Measurements from ENCODE around the gene SLC16A2. TPM values are rescaled to one million over a fixed set of nuclear protein-coding genes. Genes with fewer than 3 reads are reported as not detected.
A peak's percentile ranks its signal among the peaks of the same experiment; 100 is the strongest.

SLC16A2 gene
- total and polyA plus RNA-seq, 4 experiments from 2014 or later, result 0.07 to 0.35 (median 0.19) TPM; not detected in 1

- Histone ChIP-seq H3K27ac (ENCODE audit: low read depth, low read length) (peak overlapping the region; percentile 40), H3K27me3 (ENCODE audit: insufficient read depth, low read length) (no peaks in the 10 kb centered on the region), H3K9me3 (ENCODE audit: control insufficient read depth in 1 of 2, low read length in 2 of 2) (no peaks in the 10 kb centered on the region), H3K36me3 (ENCODE audit: insufficient read depth, low read length) (no peaks in the 10 kb centered on the region), H3K4me1 (ENCODE audit: insufficient read depth, low read length) (peaks cover 17% of the 10 kb centered on the region), H3K4me3 (ENCODE audit: low read length in 2 of 2) (peak overlapping the region; percentile 6 to 49)
- Mint-ChIP-seq H3K9me3 (no peaks in the 10 kb centered on the region), H3K36me3 (no peaks in the 10 kb centered on the region), H3K4me1 (peaks cover 5 to 27% (median 9%) of the 10 kb centered on the region in 4 donors), H3K27ac (peak overlapping the region; percentile 78 to 94 (median 85)), H3K27me3 (no peaks in the 10 kb centered on the region), H3K4me3 (peak overlapping the region; percentile 83 to 88 (median 86))
- POLR2A ChIA-PET (ENCODE audit: partially characterized antibody), result interaction anchor here (1.1 to 1.4 kb wide), 2 partner anchors 12 to 79 kb away, joined by 3 to 4 read pairs; partner anchors contain the start of gene RLIM
- CTCF ChIA-PET (ENCODE audit: partially characterized antibody), result interaction anchor here (1.6 kb wide), 1 partner anchor 191 kb away, joined by 5 read pairs; no protein-coding TSS in a partner anchor
- intact Hi-C loops (cut with micrococcal nuclease), result loop anchor here (2.0 kb wide), 1 partner anchor 15 kb away; no protein-coding TSS in a partner anchor
- DNase-seq, result peak in 3 of 5 donors; percentile 19 to 54 (median 30)
These were observed 114.3 kb downstream of the SLC16A2 start for GRCh38 chrX:74535408-74536151.

- peaks cover 5 to 27% (median 9%) of the 10 kb centered on the region in 4 donors for H3K4me1 Mint-ChIP-seq
- no peaks in the 10 kb centered on the region for H3K9me3 Mint-ChIP-seq
- H3K4me1 ChIP-seq (ENCODE audit: insufficient read depth, low read length), result peaks cover 17% of the 10 kb centered on the region
- H3K27ac Mint-ChIP-seq, result peak overlapping the region in 6 of 7 donors; percentile 78 to 94 (median 86)
- ChIA-PET CTCF (ENCODE audit: partially characterized antibody) (no interaction called here), POLR2A (ENCODE audit: partially characterized antibody) (interaction anchor here (1.1 to 1.4 kb wide), 2 partner anchors 11 to 78 kb away, joined by 3 to 4 read pairs; partner anchors contain the start of gene RLIM)
- peak overlapping the region; percentile 40 for H3K27ac ChIP-seq (ENCODE audit: low read depth, low read length)
- DNase-seq, result peak in 3 of 5 donors; percentile 9 to 40 (median 10)
- no peaks in the 10 kb centered on the region for H3K9me3 ChIP-seq (ENCODE audit: control insufficient read depth in 1 of 2, low read length in 2 of 2)
- peak overlapping the region; percentile 6 to 49 for H3K4me3 ChIP-seq (ENCODE audit: low read length in 2 of 2)
- H3K27me3 ChIP-seq (ENCODE audit: insufficient read depth, low read length), result no peaks in the 10 kb centered on the region
- intact Hi-C loops (cut with micrococcal nuclease), result no loop called here
- peak overlapping the region; percentile 83 to 88 (median 86) for H3K4me3 Mint-ChIP-seq
- H3K27me3 Mint-ChIP-seq, result no peaks in the 10 kb centered on the region
- H3K36me3 Mint-ChIP-seq, result no peaks in the 10 kb centered on the region
- H3K36me3 ChIP-seq (ENCODE audit: insufficient read depth, low read length), result no peaks in the 10 kb centered on the region
These were observed 115.0 kb downstream of the SLC16A2 start for GRCh38 chrX:74536152-74536831.

DNA sequence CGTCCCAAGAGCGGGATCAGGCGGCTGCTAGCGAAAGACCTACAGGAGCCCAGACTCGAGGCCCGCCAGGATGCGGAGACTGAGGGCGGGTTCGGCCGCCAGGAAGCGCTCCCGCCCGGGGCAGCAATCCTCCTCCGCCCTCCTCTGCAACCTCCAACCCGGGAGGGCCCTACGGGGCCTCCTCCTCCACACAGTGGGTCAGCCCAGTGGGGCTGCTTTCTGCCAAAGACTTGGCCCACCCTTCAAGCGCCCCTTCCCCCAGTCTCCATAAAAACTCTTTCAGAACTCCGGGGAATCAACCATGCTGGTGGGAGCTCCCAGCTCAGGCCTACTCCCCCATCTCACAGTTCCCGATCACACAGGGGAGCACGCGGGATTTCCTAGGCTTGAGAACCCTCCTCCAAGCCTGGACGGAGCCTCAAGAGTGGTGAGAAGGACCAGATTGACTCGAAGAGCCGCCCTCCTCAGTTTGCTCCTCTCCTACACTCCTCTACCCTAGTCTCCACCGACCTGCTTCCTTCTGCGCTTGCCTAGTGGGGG is 115.6 kb downstream of the SLC16A2 start:
- no peaks in the 10 kb centered on the region for H3K27me3 Mint-ChIP-seq
- no peaks in the 10 kb centered on the region for H3K9me3 Mint-ChIP-seq
- peak overlapping the region; percentile 83 to 88 (median 86) for H3K4me3 Mint-ChIP-seq
- ChIA-PET CTCF (ENCODE audit: partially characterized antibody) (no interaction called here), POLR2A (ENCODE audit: partially characterized antibody) (interaction anchor here (1.1 kb wide), 1 partner anchor 11 kb away, joined by 3 read pairs; no protein-coding TSS in a partner anchor)
- H3K27me3 ChIP-seq (ENCODE audit: insufficient read depth, low read length), result no peaks in the 10 kb centered on the region
- peak overlapping the region in 4 of 7 donors; percentile 60 to 82 (median 76) for H3K27ac Mint-ChIP-seq
- H3K9me3 ChIP-seq (ENCODE audit: control insufficient read depth in 1 of 2, low read length in 2 of 2), result no peaks in the 10 kb centered on the region
- H3K4me3 ChIP-seq (ENCODE audit: low read length in 2 of 2), result peak overlapping the region in 1 of 2 donors; percentile 49
- no peaks in the 10 kb centered on the region for H3K36me3 Mint-ChIP-seq
- peaks cover 5 to 27% (median 9%) of the 10 kb centered on the region in 4 donors for H3K4me1 Mint-ChIP-seq
- peaks cover 17% of the 10 kb centered on the region for H3K4me1 ChIP-seq (ENCODE audit: insufficient read depth, low read length)
- intact Hi-C loops (cut with micrococcal nuclease), result no loop called here
- no peak overlapping the region for H3K27ac ChIP-seq (ENCODE audit: low read depth, low read length)
- no peaks in the 10 kb centered on the region for H3K36me3 ChIP-seq (ENCODE audit: insufficient read depth, low read length)
- no peak for DNase-seq

- intact Hi-C loops (cut with micrococcal nuclease), result no loop called here
- CTCF ChIA-PET (ENCODE audit: partially characterized antibody), result no interaction called here
These were observed 119.4 kb downstream of the SLC16A2 start for GRCh38 chrX:74540635-74541249.

DNA sequence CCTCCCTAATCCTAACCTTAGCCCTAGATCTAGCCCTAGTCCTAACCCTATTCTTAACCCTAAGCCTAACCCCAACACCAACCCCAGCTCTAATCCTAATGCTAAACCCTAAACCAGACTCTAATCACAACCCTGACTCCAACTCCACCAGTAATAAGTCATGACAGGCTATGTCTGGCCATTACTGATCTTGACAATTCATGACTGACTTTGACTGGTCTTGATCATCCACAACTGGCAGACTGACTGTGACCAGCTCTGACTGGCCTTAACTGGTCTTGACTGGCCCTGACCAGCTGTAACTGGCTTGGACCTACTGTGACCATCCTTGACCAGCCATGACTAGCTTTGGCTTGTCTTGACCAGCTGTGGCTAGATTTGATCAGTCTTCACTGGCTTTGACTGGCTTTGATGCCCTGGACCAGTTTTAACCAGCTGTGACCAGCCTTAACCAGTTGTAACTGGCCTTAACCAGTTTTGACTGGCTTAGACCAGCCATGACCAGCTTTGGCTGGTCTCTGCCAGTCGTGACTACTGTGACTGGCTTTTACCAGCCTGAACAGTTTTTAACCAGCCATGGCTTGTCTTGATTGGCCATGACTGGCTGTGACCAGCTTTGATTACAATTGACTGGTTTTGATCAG is 124.7 kb downstream of the SLC16A2 start:
- Mint-ChIP-seq H3K36me3 (no peaks in the 10 kb centered on the region), H3K4me1 (peaks cover 1 to 4% (median 3%) of the 10 kb centered on the region in 4 donors), H3K9me3 (no peaks in the 10 kb centered on the region), H3K27me3 (peaks cover 0 to 2% of the 10 kb centered on the region in 2 donors), H3K27ac (no peak overlapping the region), H3K4me3 (no peak overlapping the region)
- ChIA-PET CTCF (ENCODE audit: partially characterized antibody) (interaction anchor here (2.5 kb wide), 1 partner anchor 125 kb away, joined by 5 read pairs; the partner anchor contains the start of gene SLC16A2), POLR2A (ENCODE audit: partially characterized antibody) (no interaction called here)
- Histone ChIP-seq H3K9me3 (ENCODE audit: control insufficient read depth in 1 of 2, low read length in 2 of 2) (no peaks in the 10 kb centered on the region), H3K4me1 (ENCODE audit: insufficient read depth, low read length) (no peaks in the 10 kb centered on the region), H3K27ac (ENCODE audit: low read depth, low read length) (no peak overlapping the region), H3K36me3 (ENCODE audit: insufficient read depth, low read length) (no peaks in the 10 kb centered on the region), H3K27me3 (ENCODE audit: insufficient read depth, low read length) (no peaks in the 10 kb centered on the region), H3K4me3 (ENCODE audit: low read length in 2 of 2) (no peak overlapping the region)
- intact Hi-C loops (cut with micrococcal nuclease), result no loop called here
- no peak for DNase-seq

More at GRCh38 chrX:74540635-74541249, 119.4 kb downstream of the SLC16A2 start:
- Mint-ChIP-seq H3K4me1 (peaks cover 2 to 9% (median 4%) of the 10 kb centered on the region in 4 donors), H3K27ac (no peak overlapping the region), H3K4me3 (no peak overlapping the region), H3K36me3 (no peaks in the 10 kb centered on the region), H3K27me3 (no peaks in the 10 kb centered on the region), H3K9me3 (no peaks in the 10 kb centered on the region)
- H3K9me3 ChIP-seq (ENCODE audit: control insufficient read depth in 1 of 2, low read length in 2 of 2), result no peaks in the 10 kb centered on the region
- no peak overlapping the region for H3K4me3 ChIP-seq (ENCODE audit: low read length in 2 of 2)
- H3K27ac ChIP-seq (ENCODE audit: low read depth, low read length), result no peak overlapping the region
- POLR2A ChIA-PET (ENCODE audit: partially characterized antibody), result no interaction called here
- DNase-seq, result no peak
- H3K27me3 ChIP-seq (ENCODE audit: insufficient read depth, low read length), result no peaks in the 10 kb centered on the region
- H3K36me3 ChIP-seq (ENCODE audit: insufficient read depth, low read length), result no peaks in the 10 kb centered on the region
- peaks cover 6% of the 10 kb centered on the region for H3K4me1 ChIP-seq (ENCODE audit: insufficient read depth, low read length)

GRCh38 chrX:74546984-74547383 is 125.7 kb downstream of the SLC16A2 start:
- POLR2A ChIA-PET (ENCODE audit: partially characterized antibody), result interaction anchor here (0.6 to 1.1 kb wide), 2 partner anchors 10 to 68 kb away, joined by 3 read pairs; no protein-coding TSS in a partner anchor
- no peak for DNase-seq
- CTCF ChIA-PET (ENCODE audit: partially characterized antibody), result interaction anchor here (1.1 to 2.5 kb wide), 3 partner anchors 13 to 126 kb away, joined by 3 to 5 read pairs (median 3); partner anchors contain the start of gene SLC16A2

More at GRCh38 chrX:74546984-74547383, 125.7 kb downstream of the SLC16A2 start:
- Histone ChIP-seq H3K27me3 (ENCODE audit: insufficient read depth, low read length) (no peaks in the 10 kb centered on the region), H3K36me3 (ENCODE audit: insufficient read depth, low read length) (no peaks in the 10 kb centered on the region), H3K27ac (ENCODE audit: low read depth, low read length) (no peak overlapping the region), H3K4me3 (ENCODE audit: low read length in 2 of 2) (no peak overlapping the region), H3K4me1 (ENCODE audit: insufficient read depth, low read length) (no peaks in the 10 kb centered on the region), H3K9me3 (ENCODE audit: control insufficient read depth in 1 of 2, low read length in 2 of 2) (no peaks in the 10 kb centered on the region)
- no peaks in the 10 kb centered on the region for H3K36me3 Mint-ChIP-seq
- H3K9me3 Mint-ChIP-seq, result no peaks in the 10 kb centered on the region
- no peak overlapping the region for H3K4me3 Mint-ChIP-seq
- peaks cover 0 to 2% of the 10 kb centered on the region in 2 donors for H3K27me3 Mint-ChIP-seq
- intact Hi-C loops (cut with micrococcal nuclease), result no loop called here
- H3K4me1 Mint-ChIP-seq, result peaks cover 1 to 4% (median 3%) of the 10 kb centered on the region in 4 donors
- peak overlapping the region in 1 of 7 donors; percentile 70 for H3K27ac Mint-ChIP-seq
